Measurements from ENCODE around the gene KRT25.

DNA sequence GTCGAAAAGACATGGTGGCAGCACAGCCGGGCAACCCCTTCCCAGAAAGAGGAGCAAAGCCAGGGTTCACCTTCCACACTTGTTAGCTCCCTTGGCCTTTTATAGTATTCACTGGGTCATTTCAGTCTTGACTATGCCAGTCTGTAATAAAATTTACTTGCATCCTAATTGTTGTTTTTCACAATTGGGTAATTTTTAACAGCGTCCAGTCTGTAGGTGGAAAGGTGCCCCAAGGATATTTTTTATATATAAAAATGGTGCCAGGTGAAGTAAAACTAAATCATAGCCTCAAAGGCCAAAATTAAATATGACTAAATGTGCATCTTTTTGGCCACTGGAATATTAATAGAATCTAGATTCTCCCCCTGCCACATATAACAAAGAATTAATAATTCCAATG, 17.0 kb upstream of the KRT25 start, which contains the start of gene KRT26:
- TF ChIP-seq POLR2A (IDR thresholded peaks at IDR 0.05), result no peak
- TF ChIP-seq, protein P1, sequence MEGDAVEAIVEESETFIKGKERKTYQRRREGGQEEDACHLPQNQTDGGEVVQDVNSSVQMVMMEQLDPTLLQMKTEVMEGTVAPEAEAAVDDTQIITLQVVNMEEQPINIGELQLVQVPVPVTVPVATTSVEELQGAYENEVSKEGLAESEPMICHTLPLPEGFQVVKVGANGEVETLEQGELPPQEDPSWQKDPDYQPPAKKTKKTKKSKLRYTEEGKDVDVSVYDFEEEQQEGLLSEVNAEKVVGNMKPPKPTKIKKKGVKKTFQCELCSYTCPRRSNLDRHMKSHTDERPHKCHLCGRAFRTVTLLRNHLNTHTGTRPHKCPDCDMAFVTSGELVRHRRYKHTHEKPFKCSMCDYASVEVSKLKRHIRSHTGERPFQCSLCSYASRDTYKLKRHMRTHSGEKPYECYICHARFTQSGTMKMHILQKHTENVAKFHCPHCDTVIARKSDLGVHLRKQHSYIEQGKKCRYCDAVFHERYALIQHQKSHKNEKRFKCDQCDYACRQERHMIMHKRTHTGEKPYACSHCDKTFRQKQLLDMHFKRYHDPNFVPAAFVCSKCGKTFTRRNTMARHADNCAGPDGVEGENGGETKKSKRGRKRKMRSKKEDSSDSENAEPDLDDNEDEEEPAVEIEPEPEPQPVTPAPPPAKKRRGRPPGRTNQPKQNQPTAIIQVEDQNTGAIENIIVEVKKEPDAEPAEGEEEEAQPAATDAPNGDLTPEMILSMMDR (IDR thresholded peaks at IDR 0.05), result no peak
